Peyer's patch (tissue), 4 donors: ENCODE results near the gene PTPN6.

Experiments
- POLR2A ChIP-seq, 2 donors: fragments of 450-650 bp; IDR thresholded peaks; one replicate each; pipeline ENCODE4 v1.5.1; 2017; ENCODE audit warnings: antibody characterized with exemption in 2 of 2, mild to moderate bottlenecking in 2 of 2, moderate library complexity in 2 of 2
- TF ChIP-seq, protein P1 (sequence below), 6 experiments: fragments of 450-650 bp in 4 of 6; fragments of 200-600 bp in 2 of 6; sonication (generic) in 1 of 6; IDR thresholded peaks; one replicate each; pipeline ENCODE4 v1.5.1; 2017 to 2019; ENCODE audit warnings: antibody characterized with exemption in 6 of 6, mild to moderate bottlenecking in 3 of 6, moderate library complexity in 1 of 6

DNA sequence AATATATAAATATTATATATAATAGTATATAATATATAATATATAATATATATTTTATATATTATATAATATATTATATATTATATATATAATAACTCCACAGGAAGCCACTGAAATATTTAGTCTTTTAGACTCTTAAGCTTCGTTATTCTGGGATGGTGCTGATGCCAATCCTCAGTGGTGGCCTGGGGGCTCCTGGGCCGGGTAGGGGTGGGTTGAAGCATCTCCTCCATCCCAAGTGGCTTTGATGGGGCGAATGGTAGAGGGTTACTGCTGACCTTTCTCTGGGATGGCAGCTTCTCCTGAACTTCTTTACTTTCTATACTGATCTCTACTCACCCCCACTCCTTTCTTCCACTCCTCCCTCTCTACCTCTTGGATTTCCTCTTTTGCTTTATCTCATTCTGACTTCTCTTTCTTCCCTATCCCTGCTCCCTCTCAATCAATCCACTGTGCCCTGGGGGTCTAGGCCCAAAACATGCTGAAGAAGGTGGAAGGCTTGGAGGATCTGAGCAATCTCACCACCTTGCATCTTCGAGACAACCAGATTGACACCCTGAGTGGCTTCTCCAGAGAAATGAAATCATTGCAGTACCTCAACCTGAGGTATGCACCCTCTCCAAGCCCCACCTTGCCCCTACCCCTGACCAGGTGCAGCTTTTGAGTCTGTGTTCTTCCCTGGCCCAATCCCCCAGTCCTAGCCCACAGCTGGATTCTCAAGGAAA is 41.6 kb upstream of the PTPN6 start:
- TF ChIP-seq, protein P1, sequence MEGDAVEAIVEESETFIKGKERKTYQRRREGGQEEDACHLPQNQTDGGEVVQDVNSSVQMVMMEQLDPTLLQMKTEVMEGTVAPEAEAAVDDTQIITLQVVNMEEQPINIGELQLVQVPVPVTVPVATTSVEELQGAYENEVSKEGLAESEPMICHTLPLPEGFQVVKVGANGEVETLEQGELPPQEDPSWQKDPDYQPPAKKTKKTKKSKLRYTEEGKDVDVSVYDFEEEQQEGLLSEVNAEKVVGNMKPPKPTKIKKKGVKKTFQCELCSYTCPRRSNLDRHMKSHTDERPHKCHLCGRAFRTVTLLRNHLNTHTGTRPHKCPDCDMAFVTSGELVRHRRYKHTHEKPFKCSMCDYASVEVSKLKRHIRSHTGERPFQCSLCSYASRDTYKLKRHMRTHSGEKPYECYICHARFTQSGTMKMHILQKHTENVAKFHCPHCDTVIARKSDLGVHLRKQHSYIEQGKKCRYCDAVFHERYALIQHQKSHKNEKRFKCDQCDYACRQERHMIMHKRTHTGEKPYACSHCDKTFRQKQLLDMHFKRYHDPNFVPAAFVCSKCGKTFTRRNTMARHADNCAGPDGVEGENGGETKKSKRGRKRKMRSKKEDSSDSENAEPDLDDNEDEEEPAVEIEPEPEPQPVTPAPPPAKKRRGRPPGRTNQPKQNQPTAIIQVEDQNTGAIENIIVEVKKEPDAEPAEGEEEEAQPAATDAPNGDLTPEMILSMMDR (IDR thresholded peaks at IDR 0.05): no peak
- TF ChIP-seq POLR2A (IDR thresholded peaks at IDR 0.05): no peak
